HUDEP-2 (cell line): ENCODE data around the gene KRT6B.
"Not testable (repeated sequence)": the region's sequence is repeated elsewhere in the genome, so short reads cannot be mapped to it uniquely, and the experiment has no call there.

Source experiments
- DNase-seq, 76 experiments: peaks; one replicate each; lab custom pipeline; 2025; ENCODE audit not compliant: unreplicated experiment in 76 of 76; lab: John Stamatoyannopoulos, UW

The KRT6B gene

DNA sequence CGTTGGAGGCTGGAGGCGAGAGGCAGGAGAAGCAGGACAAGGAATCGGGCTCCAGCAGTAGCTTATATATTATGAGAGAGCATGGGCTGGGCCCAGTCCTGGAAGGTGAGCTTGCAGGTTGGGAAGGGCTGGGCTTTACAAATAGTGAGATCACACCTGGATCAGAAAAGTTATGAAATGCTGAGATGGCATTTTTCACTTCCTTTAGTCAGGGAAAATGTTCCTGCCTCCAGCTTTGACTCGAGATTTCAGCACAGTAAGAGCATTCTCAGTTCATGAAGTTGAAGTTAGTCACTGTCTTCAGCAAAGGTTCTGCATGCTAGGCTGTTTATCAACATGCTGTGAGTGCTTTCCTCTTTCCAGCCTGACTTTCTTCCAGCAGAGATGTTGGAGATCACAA is 21.8 kb upstream of the KRT6B start, which contains the start of gene KRT6C:
KRT6C (minus strand) TSS at position 38 of the 400 bp plus-strand sequence. CDS start 68 bp downstream, outside the sequence.
- DNase-seq, result no peak

DNA sequence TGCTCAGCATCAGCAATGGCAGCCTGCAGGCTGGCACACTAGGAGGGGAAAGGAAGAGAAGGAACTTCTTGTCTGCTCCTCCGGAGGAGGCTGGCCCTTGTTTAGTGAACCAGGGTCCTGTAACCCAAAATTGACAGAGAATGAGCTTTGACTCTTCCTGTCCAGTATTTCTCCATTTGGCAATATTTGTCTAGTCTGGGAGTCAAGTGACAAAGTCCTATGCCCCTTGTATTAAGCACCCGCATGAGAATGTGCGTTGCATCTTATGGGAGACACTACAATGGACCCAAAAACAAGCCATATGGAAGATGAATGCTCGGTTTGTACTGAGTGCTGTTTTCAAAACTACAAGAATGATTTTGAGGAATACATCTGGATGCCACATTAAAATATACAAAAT is 17.9 kb upstream of the KRT6B start:
- no peak for DNase-seq

DNA sequence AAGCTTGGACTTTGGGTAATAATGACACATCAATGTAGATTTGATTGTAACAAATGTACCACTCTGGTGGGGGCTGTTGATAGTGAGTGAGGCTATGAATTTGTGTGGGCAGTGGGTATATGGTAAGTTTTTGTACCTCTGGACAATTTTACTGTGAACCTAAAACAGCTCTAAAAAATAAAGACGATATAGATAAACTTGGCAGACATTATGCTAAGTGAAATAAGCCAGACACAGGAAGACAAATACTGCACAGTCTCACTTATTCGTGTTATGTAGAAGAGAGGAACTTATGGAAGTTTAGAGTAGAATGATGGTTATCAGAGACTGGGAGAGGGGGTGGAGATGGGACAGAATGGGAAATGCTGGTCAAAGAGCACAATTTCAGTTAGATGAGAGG is 13.0 kb upstream of the KRT6B start:
- no peak for DNase-seq

DNA sequence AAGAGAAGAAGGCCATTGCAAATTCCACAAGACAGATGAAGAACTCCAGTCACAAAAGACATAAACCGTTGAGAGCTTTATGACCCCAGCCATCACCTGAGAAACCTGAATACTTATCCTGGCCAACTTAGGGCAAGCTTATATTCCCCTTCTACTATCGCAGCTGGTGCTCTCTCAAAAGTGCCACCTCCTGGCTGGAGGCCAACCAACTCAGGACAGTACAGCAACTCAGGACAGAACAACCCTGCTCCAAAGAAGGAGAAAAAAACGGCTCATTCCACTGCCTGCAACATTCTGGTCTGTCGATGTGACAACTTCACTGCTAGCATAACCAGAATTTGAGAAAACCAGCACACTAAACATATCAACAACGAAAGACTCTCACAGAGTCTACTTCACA is 9.7 kb upstream of the KRT6B start:
- no peak for DNase-seq

DNA sequence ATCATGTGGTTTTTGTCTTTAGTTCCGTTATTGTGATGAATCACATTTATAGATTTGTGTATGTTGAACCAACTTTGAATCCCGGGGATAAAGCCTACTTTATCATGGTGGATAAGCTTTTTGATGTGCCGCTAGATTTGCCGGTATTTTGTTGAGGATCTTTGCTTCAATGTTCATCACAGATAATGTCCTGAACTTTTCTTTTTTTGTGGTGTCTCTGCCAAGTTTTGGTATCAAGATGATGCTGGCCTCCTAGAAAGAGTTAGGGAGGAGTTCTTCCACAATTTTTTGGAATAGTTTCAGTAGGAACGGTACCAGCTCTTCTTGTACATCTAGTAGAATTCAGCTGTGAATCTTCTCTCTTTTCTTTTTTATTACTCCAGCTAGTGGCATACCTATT is 6.9 kb upstream of the KRT6B start:
- no peak for DNase-seq

DNA sequence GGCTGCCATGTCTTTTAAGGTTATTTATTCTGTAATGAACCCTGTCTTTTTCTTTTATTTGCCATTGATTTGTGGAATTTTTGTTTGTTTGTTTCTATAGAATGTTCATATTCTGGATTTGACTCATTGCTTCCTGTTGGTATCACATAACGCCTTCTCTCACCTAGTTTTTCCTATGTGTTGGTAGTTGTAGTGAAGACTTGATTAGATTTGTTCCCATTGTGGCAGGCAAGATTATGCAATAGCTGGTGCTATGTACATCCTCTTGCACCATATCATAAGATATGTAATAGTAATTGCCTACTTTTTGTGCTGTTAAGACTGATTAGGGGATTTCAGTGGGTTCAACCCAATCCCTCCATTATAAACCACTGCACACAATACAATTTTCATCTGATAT is 3.9 kb upstream of the KRT6B start:
- DNase-seq, result no peak

DNA sequence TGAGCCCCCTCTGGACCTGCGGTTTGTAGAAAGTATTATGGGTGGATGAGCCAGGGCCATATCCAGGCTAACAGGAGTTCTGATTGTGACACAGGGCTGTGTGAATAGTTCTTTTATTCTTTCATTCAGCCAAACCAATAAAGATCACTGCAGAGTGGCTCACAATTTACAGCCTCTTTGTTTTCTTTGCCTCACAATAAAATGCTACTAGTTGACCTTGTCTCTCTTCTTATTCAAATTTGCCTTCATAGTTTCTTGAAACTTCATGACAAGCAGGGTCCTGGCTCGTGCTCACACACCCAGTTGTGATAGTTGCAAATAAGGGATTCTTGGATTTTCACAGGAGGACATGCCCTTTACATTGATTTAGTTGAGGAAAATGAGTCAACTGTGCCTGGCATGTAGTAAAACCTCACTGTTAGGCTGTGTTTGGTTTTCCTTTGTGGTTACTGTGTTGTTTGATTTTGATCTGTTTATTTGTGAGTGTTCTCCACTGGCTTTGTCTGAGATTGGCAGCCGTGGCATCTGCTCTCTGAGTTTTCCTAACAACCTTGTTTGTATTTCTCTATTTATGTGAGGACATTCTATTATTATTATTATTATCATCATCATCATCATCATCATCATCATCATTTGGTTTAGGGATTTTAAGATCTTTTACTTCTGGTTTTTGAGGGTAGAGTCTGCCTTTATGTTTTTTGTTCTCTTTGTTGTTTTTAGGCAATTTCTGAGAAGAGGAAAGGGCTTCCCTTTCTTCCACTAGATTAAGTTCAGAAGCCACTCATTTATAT is 2.7 kb upstream of the KRT6B start:
- no peak for DNase-seq

DNA sequence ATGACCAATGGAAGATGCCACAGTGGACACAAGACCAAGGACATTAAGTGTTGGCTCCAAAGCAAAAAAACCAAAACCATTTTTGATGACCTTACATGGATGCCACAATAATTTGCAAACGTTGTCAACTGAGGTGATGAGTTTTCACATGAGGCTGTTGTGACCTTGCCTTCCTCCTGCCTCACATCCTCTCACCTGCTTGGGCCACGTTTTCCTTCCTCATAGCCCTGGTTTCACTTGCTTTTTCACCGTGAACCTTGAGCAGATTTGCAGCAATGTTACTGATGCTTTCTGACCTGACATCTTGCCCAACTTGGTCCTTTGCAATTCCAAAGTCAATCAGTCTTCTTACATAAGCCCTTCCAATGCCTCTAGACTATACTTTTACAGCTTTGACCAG is 3.7 kb downstream of the KRT6B start:
- DNase-seq, result no peak

DNA sequence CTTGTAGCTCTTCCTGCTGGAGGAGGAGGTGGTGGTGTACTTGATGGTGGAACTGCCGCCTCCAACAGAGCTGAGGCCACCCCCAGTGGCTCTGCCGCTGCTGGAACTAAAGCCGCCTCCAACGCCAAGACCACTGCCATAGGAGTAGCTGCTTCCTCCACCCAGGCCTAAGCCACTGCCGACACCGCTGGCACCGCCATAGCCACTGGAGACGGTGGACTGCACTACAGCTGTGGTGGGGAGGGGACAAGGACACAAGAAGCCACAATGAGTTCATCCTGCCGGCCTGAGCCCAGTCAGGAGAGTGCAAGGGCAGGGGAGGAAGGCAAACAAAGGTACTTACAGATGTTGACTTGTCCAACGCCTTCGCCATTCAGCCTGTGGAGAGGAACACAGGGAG is 4.8 kb downstream of the KRT6B start:
- DNase-seq, result not testable (repeated sequence)

DNA sequence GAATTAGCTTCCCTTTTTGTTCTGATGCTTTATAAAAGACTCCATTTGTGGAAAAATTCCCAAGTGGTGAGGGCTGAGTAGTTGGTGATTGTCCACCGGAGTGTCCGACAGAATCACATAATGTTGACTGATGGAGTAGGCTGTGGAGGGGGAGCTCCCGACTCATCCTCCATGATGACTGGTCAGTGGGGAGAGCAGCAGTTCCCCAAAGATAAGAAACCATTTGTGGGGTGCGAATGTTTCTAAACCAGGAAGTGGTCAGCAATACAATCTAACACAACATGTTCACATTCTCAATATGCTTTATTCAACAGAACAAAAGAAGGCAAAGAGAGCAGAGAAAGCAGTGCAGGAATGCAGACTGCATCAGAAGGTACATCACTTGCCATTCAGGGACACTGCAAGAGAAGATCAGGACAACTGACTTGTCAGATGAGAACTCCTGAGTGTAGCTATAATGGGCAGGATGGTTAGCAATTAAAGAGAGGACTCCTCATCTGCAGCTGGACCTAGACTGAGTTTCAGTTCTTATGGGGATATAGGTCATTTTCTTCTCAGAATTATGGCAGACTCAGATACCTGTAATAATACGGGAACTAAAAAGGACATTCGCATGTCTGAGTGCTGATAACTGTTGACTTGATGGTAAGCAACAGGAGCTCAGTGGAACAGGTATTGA is 5.4 kb downstream of the KRT6B start:
- DNase-seq, result no peak

DNA sequence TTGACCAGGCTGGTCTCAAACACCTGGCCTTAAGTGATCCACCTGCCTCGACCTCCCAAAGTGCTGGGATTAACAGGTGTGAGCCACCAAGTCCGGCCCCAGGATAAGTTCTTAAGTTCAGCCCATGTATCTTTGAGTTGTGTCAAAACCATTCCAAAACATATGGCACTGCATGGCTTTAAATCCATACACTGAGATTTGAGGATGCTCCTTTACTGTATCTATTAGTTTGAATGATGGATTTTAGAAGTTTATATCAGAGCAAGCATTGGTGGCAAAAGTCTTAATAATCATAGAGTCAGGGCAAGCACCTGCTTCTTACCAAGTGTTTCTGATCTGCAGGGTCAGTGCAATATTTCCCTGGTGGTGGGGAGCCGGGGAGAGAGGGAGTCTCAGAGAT is 6.1 kb downstream of the KRT6B start:
- no peak for DNase-seq

DNA sequence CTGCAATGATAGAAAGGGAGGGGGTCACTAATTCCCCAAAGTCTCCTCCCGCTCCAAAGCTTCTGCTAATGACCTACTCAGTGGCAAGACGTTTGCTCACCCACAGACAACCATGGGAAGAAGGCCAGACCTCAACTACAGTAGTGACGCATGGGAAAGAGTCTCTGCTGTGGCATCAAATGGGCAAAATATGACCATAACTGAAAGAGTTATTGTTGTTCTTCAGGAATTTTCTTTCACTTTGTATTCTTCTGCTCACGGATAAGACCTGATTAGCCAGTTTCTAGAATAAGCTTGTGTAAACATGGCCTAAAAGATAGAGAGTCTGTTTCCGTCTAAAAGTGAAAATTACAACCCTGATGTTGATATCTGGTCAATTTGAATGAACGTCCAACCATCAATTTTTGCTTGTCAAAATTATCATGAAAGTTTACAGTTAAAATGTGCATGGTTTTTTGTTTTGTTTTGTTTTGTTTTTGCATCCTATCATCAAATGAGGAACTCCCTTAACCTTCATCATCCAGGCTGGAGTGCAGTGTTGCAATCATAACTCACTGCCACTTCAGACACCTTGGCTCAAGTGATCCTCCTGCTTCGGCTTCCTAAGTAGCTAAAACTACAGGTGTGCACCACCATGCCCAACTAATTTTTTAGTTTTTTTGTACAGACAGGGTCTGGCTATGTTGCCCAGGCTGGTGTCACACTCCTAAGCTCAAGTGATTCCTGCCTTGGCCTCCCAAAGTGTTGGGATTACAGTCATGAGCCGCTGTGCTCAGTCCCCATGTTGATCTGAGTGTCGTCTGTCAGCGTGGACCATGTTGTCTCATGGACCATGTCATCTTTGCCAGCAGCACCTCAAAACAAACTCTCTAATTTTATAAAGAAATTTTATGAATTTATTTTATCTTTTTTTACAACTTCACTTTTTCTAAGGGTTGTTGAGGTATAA is 7.0 kb downstream of the KRT6B start:
- no peak for DNase-seq

DNA sequence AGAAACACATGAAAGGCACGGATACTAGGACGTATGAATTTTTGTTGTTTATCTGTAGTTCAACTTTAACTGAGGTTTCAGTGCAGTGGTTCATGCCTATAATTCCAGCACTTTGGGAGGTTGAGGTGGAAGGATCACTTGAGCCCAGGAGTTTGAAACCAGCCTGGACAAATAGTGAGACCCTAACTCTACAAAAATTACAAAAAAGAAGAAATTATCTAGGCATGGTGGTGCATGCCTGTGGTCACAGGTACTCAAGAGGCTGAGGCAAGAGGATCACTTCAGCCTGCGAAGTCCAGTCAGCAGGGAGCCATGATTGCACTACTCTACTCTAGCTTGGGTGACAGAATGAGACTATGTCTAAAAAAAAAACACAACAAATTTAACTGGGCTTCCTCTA is 8.0 kb downstream of the KRT6B start:
- no peak for DNase-seq

DNA sequence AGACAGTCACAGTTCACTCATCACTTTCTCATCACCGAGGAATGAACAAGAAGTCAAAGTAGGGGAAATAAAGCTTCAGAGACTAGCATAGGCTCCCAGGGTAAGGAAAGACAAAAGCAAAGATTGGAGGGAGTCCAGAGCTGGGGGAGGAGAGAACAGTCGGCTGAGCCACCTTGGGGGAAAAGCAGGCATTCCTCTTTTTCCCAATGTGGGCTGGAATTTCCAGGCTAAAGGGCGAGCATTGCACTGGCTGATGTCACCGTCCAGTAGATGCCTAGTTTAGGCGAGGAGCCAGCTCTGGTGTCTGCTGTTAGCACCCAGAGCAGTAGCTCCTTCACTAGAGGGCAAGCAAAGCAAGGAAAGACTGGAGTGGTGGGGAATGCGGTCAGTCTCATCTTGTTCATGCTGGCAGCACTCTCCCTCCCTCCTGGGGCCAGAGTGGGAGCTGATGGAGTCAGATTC is 9.3 kb downstream of the KRT6B start:
- DNase-seq, result no peak

DNA sequence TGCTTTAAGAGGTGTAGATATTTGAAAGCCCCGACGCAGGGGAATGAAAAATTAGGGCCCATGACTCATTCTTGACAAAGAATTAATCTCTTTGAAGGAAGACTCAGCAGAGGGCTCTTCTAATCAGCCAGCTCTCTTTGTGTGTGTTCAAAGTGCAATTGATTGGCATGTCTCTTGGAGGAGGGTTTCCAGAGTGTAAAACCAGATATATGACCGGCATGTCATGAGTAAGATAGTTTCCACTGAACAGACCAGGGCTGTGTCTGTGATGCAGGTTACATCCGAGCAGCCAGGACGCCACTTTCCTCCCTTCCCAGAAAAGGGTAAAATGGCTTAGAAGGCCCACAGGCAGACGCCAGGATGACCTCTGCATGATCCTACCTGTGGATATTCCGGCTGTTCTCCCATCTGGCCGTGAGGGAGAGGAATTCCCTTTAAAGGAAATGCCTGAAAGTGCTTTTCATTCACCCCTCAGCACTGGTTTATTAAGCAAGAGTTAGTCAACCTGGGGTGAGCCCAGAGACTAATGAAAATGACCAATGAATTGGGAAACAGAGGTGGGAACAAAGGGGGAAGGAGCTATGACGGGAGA is 10.5 kb downstream of the KRT6B start:
- no peak for DNase-seq

DNA sequence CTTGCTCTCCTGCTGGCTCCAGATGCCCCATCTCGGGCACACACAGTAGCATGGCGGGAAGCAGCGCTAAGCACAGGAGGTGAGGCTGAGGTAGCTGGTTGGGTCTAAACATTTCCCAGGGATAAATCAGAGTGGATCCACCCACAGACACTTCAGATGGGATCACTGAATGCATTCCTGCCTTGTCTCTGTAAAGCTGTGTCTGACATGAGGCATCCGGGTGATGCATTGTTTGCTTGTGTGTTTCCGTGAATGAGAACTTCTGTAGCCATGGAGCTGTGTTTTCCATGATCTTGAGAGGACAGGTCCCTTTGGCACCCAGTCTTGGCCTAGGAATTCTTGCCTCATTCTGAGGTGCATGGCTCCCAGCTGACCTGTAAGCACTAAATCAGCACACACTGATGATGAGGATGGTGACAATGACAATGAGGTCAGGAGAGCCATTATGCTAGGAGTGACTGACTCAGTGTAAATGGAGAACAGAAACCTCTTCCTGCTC is 11.1 kb downstream of the KRT6B start:
- no peak for DNase-seq

DNA sequence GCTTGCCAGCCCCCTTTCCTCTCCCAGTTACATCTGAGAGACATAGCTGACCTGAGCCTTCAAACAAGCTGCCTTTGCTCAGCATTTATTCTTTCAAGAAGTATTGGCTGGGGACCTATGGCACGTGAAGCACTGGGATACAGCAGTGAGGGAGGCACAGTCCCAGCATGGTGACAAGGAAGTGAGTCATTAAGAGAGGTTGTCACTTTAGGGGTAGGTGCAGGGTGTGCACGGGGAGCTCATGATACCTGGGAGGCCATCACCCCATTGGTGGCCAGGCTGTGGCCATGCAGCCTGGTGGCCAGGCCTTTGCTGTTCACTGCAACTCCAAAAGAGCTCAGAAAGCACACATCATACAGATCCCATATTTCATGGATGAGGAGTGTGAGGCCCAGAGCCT is 12.1 kb downstream of the KRT6B start:
- no peak for DNase-seq

DNA sequence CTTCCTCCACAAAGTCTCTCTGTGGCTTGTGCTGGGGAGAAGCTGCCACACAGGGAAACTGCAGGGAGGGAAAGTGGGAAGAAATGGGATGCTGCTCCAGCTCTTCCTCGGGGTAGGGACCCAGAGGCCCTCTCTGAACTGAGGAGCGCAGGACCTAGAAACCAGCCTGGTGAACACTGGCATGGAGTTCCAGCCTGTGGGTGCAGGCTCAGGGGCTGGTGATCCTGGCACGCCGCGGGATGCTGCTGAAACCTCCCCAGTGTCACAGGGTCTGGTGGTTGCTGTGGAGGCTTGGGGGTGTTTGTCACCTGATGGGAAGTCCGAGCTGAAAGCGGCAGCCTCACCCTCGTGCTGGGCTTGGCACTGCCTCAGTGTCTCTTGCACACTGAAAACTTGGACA is 12.5 kb downstream of the KRT6B start:
- no peak for DNase-seq

DNA sequence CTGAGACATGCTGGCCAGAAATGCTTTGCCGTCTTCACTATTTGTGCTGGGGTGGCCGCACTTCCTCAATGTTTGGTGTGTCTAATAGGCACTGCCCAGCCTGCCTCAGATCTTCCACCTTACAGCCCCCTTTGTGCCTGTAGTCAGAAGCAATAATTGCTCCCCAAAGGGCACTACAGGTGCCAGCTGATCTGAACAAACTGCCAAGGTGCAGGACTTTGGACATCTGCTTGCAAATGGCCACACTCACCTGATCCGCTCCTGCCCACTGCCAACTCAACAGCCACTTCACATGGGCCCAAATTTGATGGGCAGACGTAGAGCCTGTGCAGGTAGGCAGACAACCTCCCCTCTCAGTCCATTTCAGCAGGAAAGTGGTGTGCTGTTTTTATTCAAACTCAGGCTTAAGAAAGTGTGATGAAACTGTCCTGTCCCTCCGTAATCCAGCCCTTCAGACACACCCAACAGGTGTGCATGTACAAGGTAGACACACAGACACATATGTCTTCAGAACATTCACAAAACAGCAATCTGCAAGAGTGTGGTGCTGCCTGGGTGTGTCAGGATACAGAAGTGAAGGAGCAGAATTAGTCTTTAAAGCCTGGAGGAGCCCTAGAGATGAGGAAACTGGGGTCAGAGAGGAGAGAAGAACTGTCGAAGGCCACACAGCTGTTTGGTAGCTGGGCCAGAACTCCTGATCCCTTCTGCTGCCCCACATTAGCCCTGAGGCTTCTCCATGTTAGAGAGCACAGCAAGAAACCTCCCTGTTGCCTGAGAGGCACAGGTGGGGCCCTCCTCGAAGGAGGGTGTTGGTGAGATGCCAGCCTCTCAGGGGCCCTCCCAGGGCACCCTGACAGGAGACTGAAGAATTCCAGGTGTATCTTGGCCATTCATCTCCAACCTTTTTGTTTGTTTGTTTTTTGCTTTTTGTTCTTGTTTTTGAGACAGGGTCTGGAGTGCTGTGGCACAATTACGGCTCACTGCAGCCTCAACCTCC is 13.3 kb downstream of the KRT6B start:
- DNase-seq, result no peak
